ENCODE data around the gene RXYLT1. TPM values are rescaled to one million over a fixed set of nuclear protein-coding genes. Genes with fewer than 3 reads are reported as not detected.

The RXYLT1 gene
- total RNA-seq, 4 donors from 2014 or later: 6.9 to 16.7 (median 13.0) TPM

GRCh38 chr12:63805704-63806672 is 26.3 kb downstream of the RXYLT1 start:
- 71 to 73% methylated on average over 3 of the region's 3 CpGs for WGBS, 2 donors
- DNase-seq: no peak

GRCh38 chr12:63808631-63809030 is 28.9 kb downstream of the RXYLT1 start:
- no peak overlapping the region for H3K27ac ChIP-seq
- no peaks in the 10 kb centered on the region for H3K4me1 ChIP-seq
- H3K4me3 ChIP-seq: no peak overlapping the region
- intact Hi-C loops (cut with DNase I): no loop called here
- no peaks in the 10 kb centered on the region for H3K9me3 ChIP-seq
- H3K36me3 ChIP-seq: peaks cover 0 to 47% (median 9%) of the 10 kb centered on the region in 3 donors
- WGBS, 2 donors: 85 to 87% methylated on average over 5 of the region's 5 CpGs
- no peak for TF ChIP-seq CTCF (IDR thresholded peaks at IDR 0.05)
- TF ChIP-seq POLR2A (IDR thresholded peaks at IDR 0.05): no peak
- no peaks in the 10 kb centered on the region for H3K27me3 ChIP-seq
- no peak for DNase-seq

More at GRCh38 chr12:63805704-63806672, 26.3 kb downstream of the RXYLT1 start:
- Histone ChIP-seq H3K9me3 (no peaks in the 10 kb centered on the region), H3K27me3 (no peaks in the 10 kb centered on the region), H3K27ac (no peak overlapping the region), H3K4me1 (no peaks in the 10 kb centered on the region), H3K36me3 (peaks cover 0 to 47% (median 9%) of the 10 kb centered on the region in 3 donors), H3K4me3 (no peak overlapping the region)
- no peak for TF ChIP-seq CTCF (IDR thresholded peaks at IDR 0.05)
- TF ChIP-seq POLR2A (IDR thresholded peaks at IDR 0.05): no peak
- intact Hi-C loops (cut with DNase I): no loop called here

- Histone ChIP-seq H3K9me3 (no peaks in the 10 kb centered on the region), H3K4me1 (no peaks in the 10 kb centered on the region), H3K36me3 (peaks cover 0 to 47% (median 9%) of the 10 kb centered on the region in 3 donors), H3K4me3 (no peak overlapping the region), H3K27me3 (no peaks in the 10 kb centered on the region), H3K27ac (no peak overlapping the region)
- TF ChIP-seq CTCF (IDR thresholded peaks at IDR 0.05) (no peak), POLR2A (IDR thresholded peaks at IDR 0.05) (no peak)
- intact Hi-C loops (cut with DNase I): no loop called here
- DNase-seq: no peak
- 48 to 57% methylated on average over 4 of the region's 4 CpGs for WGBS, 2 donors
Measured at GRCh38 chr12:63809566-63809965, 29.9 kb downstream of the RXYLT1 start.

GRCh38 chr12:63811334-63811733 is 31.6 kb downstream of the RXYLT1 start:
- TF ChIP-seq POLR2A (IDR thresholded peaks at IDR 0.05) (no peak), CTCF (IDR thresholded peaks at IDR 0.05) (no peak)
- H3K27me3 ChIP-seq: no peaks in the 10 kb centered on the region
- H3K27ac ChIP-seq: no peak overlapping the region
- no peaks in the 10 kb centered on the region for H3K4me1 ChIP-seq
- no peak for DNase-seq
- 68 to 86% methylated on average over 2 of the region's 2 CpGs for whole genome bisulfite sequencing, 2 donors
- H3K9me3 ChIP-seq: no peaks in the 10 kb centered on the region
- no peak overlapping the region for H3K4me3 ChIP-seq
- peaks cover 0 to 33% (median 3%) of the 10 kb centered on the region in 3 donors for H3K36me3 ChIP-seq
- intact Hi-C loops (cut with DNase I): no loop called here

- H3K27ac ChIP-seq: no peak overlapping the region
- H3K4me3 ChIP-seq: no peak overlapping the region
- H3K36me3 ChIP-seq: peaks cover 0 to 29% (median 0%) of the 10 kb centered on the region in 3 donors
- no peak for DNase-seq
- TF ChIP-seq POLR2A (IDR thresholded peaks at IDR 0.05): no peak
- TF ChIP-seq CTCF (IDR thresholded peaks at IDR 0.05): no peak
- no peaks in the 10 kb centered on the region for H3K4me1 ChIP-seq
- 70 to 83% methylated on average over 2 of the region's 2 CpGs for WGBS, 2 donors
- no peaks in the 10 kb centered on the region for H3K27me3 ChIP-seq
- intact Hi-C loops (cut with DNase I): no loop called here
- H3K9me3 ChIP-seq: no peaks in the 10 kb centered on the region
Measured at GRCh38 chr12:63811755-63812154, 32.0 kb downstream of the RXYLT1 start.
